Calu3 (cell line): ENCODE measurements around the gene DGKD. TPM values are rescaled to one million over a fixed set of nuclear protein-coding genes. Genes with fewer than 3 reads are reported as not detected.

Experiments used
- BruUV-seq: library from RNA; stranded (reverse); fragments of 400-500 nt; replicated peaks from 2 replicates; lab custom pipeline; 2021; lab: Mats Ljungman, UMichigan
- CTCF ChIA-PET: fragments of 300-600 bp; sonication (Branson Sonifier 250); formaldehyde crosslinking; loops from one replicate; lab custom pipeline; 2022; ENCODE audit warnings: antibody characterized with exemption; lab: Charles Lee
- DNase-seq: peaks from one replicate; pipeline ENCODE4 v3.0.0; 2022
- H3K27ac Mint-ChIP-seq: one replicate; pipeline ENCODE4 v1.8.0; 2022; ENCODE audit warnings: mixed read lengths; ENCODE audit not compliant: unreplicated experiment
- H3K27me3 Mint-ChIP-seq: one replicate; pipeline ENCODE4 v1.8.0; 2022; ENCODE audit warnings: mixed read lengths; ENCODE audit not compliant: unreplicated experiment
- H3K36me3 Mint-ChIP-seq: one replicate; pipeline ENCODE4 v1.8.0; 2022; ENCODE audit warnings: mild to moderate bottlenecking, moderate library complexity, mixed read lengths; ENCODE audit not compliant: insufficient read depth, unreplicated experiment
- H3K4me1 Mint-ChIP-seq: one replicate; pipeline ENCODE4 v1.8.0; 2022; ENCODE audit warnings: mild to moderate bottlenecking, low read depth, mixed read lengths; ENCODE audit not compliant: unreplicated experiment
- H3K4me3 Mint-ChIP-seq: one replicate; pipeline ENCODE4 v1.8.0; 2022; ENCODE audit warnings: mild to moderate bottlenecking, low read depth, moderate library complexity, mixed read lengths; ENCODE audit not compliant: unreplicated experiment
- H3K9me3 Mint-ChIP-seq: one replicate; pipeline ENCODE4 v1.8.0; 2022; ENCODE audit warnings: low read depth, mixed read lengths; ENCODE audit not compliant: unreplicated experiment
- intact Hi-C: fragments of 100-400 bp; cut with micrococcal nuclease; formaldehyde crosslinking; loops from one replicate; pipeline ENCODE4 v1.10.0; 2022; ENCODE audit not compliant: unreplicated experiment
- total RNA-seq: library from RNA; stranded (reverse); gene quantifications from 2 replicates; pipeline ENCODE4 v1.2.3, GENCODE V29; 2022
- TF ChIP-seq, protein P1 (sequence below): fragments of 200-600 bp; IDR thresholded peaks from one replicate; pipeline ENCODE4 v1.8.0; 2022; ENCODE audit warnings: antibody characterized with exemption; ENCODE audit not compliant: unreplicated experiment

The DGKD gene
- total RNA-seq, 1 experiment from 2014 or later, result 26.5 TPM

DNA sequence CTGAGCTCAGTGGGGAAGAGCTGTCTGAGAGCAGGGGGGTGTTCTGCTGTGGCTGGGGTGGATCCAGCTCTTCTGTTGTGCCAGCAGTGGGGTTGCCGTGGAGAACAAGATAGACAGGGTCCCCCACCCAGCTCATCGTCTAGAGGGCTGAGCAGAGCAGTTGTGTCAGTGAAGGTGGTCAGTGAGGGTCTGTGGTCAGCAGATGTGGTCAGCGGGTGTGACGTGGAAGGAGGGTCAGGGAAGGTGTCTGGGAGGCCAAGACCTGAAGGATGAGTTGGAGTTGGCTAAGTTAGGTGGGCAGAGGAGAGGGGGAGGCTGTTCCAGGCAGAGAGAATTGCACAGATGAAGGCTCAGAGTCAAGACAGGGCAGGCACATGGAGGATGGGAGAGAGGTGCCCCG lies 103.1 kb downstream of the DGKD start:
- intact Hi-C loops, result no loop called here
- BruUV-seq, result no TSS peak
- CTCF ChIA-PET, result no interaction called here
- Mint-ChIP-seq H3K4me3 (no peak overlapping the region), H3K9me3 (no peaks in the 10 kb centered on the region), H3K27ac (no peak overlapping the region), H3K4me1 (peaks cover 18% of the 10 kb centered on the region), H3K27me3 (no peaks in the 10 kb centered on the region), H3K36me3 (peaks cover 29% of the 10 kb centered on the region)
- TF ChIP-seq, protein P1, sequence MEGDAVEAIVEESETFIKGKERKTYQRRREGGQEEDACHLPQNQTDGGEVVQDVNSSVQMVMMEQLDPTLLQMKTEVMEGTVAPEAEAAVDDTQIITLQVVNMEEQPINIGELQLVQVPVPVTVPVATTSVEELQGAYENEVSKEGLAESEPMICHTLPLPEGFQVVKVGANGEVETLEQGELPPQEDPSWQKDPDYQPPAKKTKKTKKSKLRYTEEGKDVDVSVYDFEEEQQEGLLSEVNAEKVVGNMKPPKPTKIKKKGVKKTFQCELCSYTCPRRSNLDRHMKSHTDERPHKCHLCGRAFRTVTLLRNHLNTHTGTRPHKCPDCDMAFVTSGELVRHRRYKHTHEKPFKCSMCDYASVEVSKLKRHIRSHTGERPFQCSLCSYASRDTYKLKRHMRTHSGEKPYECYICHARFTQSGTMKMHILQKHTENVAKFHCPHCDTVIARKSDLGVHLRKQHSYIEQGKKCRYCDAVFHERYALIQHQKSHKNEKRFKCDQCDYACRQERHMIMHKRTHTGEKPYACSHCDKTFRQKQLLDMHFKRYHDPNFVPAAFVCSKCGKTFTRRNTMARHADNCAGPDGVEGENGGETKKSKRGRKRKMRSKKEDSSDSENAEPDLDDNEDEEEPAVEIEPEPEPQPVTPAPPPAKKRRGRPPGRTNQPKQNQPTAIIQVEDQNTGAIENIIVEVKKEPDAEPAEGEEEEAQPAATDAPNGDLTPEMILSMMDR, result no peak
- DNase-seq, result no peak

DNA sequence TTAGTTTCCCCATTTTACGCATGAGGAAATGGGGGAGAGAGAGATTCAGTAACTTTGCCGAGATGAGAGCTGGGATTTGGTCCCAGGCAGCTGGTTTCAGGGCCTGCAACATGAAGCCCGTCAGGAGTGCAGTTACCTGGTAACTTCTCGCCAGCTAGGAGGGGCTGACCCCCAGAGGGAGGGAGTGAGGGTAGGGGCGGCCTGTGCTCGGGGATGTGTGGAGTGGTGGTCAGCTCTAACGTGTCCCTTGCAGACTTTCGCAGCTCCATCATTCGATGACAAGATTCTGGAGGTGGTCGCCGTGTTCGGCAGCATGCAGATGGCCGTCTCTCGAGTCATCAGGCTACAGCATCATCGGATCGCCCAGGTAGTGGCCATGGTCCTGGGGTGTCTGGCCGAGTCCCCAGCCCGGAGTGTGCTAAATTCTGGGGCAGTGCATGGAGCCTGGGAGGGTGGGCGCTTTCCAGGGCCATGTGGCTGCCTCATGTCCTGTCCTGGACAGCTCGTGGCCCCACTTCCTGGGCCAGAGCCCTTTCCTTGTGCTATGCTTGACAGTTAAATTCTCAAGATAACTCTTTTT lies 103.8 kb downstream of the DGKD start:
- DNase-seq, result no peak
- no peak overlapping the region for H3K27ac Mint-ChIP-seq
- CTCF ChIA-PET, result interaction anchor here (0.9 kb wide), 1 partner anchor 108 kb away, joined by 4 read pairs; no protein-coding TSS in a partner anchor
- no peak overlapping the region for H3K4me3 Mint-ChIP-seq
- BruUV-seq, result no TSS peak
- H3K9me3 Mint-ChIP-seq, result no peaks in the 10 kb centered on the region
- TF ChIP-seq, protein P1, result no peak
- peaks cover 19% of the 10 kb centered on the region for H3K4me1 Mint-ChIP-seq
- no peaks in the 10 kb centered on the region for H3K27me3 Mint-ChIP-seq
- peaks cover 29% of the 10 kb centered on the region for H3K36me3 Mint-ChIP-seq
- intact Hi-C loops, result no loop called here

DNA sequence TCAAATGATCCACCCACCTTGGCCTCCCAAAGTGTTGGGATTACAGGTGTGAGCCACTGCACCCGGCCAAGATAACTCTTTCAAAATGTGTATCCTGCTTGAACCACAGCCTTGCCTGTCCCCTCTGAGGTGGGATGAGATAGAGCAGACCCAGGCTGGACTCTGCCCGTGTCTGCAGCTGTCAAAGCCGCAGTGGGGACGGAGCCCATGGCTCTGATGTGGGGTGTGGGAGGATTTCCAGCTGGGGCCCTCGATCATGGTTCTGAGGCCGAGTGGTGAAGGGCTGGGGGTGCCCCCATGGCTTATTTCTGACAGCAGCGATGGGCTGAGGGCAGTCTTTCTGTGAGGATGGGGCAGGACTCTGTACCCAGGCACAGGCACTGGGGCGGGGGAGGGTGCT lies 104.5 kb downstream of the DGKD start:
- no peak for DNase-seq
- H3K27ac Mint-ChIP-seq, result no peak overlapping the region
- CTCF ChIA-PET, result interaction anchor here (0.7 to 0.9 kb wide), 2 partner anchors 107 to 470 kb away, joined by 4 to 6 read pairs; no protein-coding TSS in a partner anchor
- no TSS peak for BruUV-seq
- TF ChIP-seq, protein P1, result no peak
- intact Hi-C loops, result no loop called here
- H3K36me3 Mint-ChIP-seq, result peaks cover 34% of the 10 kb centered on the region
- H3K27me3 Mint-ChIP-seq, result no peaks in the 10 kb centered on the region
- H3K4me3 Mint-ChIP-seq, result no peak overlapping the region
- H3K9me3 Mint-ChIP-seq, result no peaks in the 10 kb centered on the region
- peaks cover 19% of the 10 kb centered on the region for H3K4me1 Mint-ChIP-seq

DNA sequence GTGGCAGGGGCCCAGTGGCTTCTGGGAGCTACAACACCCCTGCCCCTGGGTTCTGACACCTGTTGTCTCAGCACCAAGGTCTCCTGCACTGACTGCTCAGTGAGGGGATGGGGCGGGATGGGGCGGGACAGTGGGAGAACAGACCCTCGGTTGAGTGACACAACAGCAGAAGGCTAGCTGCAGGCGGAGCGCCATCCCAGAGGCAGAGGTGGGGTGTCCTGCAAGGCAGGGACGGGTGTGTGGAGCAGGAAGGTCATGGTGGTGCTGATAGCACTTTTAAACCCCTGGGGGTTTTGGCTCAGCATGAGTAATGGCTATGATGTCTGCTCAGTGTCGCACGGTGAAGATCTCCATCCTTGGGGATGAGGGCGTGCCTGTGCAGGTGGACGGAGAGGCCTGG lies 105.1 kb downstream of the DGKD start:
- BruUV-seq, result no TSS peak
- H3K36me3 Mint-ChIP-seq, result peaks cover 39% of the 10 kb centered on the region

More for the DNA sequence above, 105.1 kb downstream of the DGKD start:
- no peak for DNase-seq
- Mint-ChIP-seq H3K27ac (no peak overlapping the region), H3K4me1 (peaks cover 19% of the 10 kb centered on the region), H3K27me3 (no peaks in the 10 kb centered on the region), H3K4me3 (no peak overlapping the region), H3K9me3 (no peaks in the 10 kb centered on the region)
- TF ChIP-seq, protein P1, result no peak
- CTCF ChIA-PET, result interaction anchor here (0.7 kb wide), 2 partner anchors 32 to 469 kb away, joined by 3 to 6 read pairs; no protein-coding TSS in a partner anchor
- intact Hi-C loops, result no loop called here
